ENCODE results near the gene OR1S1. TPM values are rescaled to one million over a fixed set of nuclear protein-coding genes. Genes with fewer than 3 reads are reported as not detected.

OR1S1 gene
- total and polyA plus RNA-seq, 12 donors, result not detected

DNA sequence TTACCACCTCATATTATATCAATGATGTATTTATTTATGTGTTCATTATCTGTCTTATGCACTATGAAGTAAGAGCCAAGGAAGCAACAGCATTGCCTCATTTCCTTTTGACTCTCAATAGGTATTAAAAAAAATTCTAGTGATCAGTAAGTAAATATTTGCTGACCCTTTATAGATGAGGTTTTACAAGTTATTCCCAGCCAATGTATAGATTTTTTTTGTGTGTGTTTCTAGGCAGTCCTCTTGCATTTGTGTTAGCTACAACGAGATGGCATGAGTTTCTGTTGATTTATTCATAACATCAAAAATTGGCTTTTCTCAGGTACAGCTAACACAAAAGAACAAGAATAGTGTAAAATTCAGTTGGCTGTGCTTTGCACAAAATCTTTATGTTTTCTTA, 13.2 kb upstream of the OR1S1 start:
- 36 to 58% (median 45%) methylated on average over 1 of the region's 1 CpG for WGBS, 4 donors
- Histone ChIP-seq H3K27ac (no peak overlapping the region), H3K36me3 (replicated peaks in 1 of 2) (no peaks in the 10 kb centered on the region), H3K27me3 (no peaks in the 10 kb centered on the region), H3K4me3 (no peak overlapping the region), H3K9me3 (replicated peaks in 1 of 3) (no peaks in the 10 kb centered on the region), H3K4me1 (replicated peaks in 1 of 2) (no peaks in the 10 kb centered on the region)
- no peak for DNase-seq
- intact Hi-C loops (cut with DNase I), result no loop called here
- no peak for TF ChIP-seq POLR2A (IDR thresholded peaks at IDR 0.05)
- TF ChIP-seq, protein P1, sequence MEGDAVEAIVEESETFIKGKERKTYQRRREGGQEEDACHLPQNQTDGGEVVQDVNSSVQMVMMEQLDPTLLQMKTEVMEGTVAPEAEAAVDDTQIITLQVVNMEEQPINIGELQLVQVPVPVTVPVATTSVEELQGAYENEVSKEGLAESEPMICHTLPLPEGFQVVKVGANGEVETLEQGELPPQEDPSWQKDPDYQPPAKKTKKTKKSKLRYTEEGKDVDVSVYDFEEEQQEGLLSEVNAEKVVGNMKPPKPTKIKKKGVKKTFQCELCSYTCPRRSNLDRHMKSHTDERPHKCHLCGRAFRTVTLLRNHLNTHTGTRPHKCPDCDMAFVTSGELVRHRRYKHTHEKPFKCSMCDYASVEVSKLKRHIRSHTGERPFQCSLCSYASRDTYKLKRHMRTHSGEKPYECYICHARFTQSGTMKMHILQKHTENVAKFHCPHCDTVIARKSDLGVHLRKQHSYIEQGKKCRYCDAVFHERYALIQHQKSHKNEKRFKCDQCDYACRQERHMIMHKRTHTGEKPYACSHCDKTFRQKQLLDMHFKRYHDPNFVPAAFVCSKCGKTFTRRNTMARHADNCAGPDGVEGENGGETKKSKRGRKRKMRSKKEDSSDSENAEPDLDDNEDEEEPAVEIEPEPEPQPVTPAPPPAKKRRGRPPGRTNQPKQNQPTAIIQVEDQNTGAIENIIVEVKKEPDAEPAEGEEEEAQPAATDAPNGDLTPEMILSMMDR (IDR thresholded peaks at IDR 0.05), result no peak

DNA sequence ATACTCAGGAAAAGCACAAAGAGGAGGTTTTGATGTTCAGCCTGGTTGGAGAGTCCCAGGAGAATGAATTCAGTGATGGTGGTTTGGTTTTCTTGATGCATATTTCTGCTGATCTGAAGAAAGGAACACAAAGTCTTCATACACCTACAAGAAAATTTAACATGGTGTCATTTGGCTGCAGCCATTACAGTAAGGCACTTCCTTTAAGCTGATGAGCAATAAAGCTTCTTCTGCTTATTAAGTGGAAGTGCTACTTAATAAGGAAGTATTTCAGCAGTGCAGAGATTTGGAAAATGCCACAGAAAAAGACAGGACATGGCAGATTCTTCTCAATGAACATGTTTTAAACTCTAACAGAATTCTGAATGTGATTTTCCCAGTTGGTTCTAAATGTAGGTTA, 8.5 kb upstream of the OR1S1 start, which contains the start of gene OR1S2:
OR1S2 (minus strand) TSS at position 101 of the 400 bp plus-strand sequence; CDS start at position 101, 0 bp downstream.
- TF ChIP-seq, protein P1 (IDR thresholded peaks at IDR 0.05), result no peak
- TF ChIP-seq POLR2A (IDR thresholded peaks at IDR 0.05), result no peak
- H3K36me3 ChIP-seq (replicated peaks in 1 of 2), result no peaks in the 10 kb centered on the region
- H3K27ac ChIP-seq, result no peak within 1 kb of the TSS
- intact Hi-C loops (cut with DNase I), result no loop called here
- no peak within 1 kb of the TSS for H3K4me3 ChIP-seq
- no peak for DNase-seq
- H3K27me3 ChIP-seq, result no peaks in the 10 kb centered on the region
- no peaks in the 10 kb centered on the region for H3K4me1 ChIP-seq (replicated peaks in 1 of 2)
- H3K9me3 ChIP-seq (replicated peaks in 1 of 3), result no peaks in the 10 kb centered on the region

DNA sequence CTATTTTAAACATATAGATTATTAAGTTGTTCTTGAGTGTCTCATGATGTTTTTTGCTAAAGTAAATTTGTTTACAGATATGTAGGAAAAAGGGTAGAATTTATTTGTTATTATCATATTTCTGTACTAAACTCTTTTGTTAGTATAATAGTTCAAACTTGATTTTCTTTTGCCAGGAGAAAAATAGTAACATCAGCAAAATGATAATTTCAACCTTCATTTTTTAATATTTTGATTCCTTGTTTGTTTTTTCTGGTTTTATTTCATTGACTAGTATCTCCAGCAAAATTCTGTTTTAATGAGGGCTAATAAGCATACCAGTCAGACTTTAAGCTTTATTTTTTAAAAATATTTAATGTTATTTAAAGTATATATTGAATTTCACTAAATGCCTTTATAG, 4.0 kb downstream of the OR1S1 start:
- H3K27ac ChIP-seq, result no peak overlapping the region
- H3K27me3 ChIP-seq, result no peaks in the 10 kb centered on the region
- no peak for TF ChIP-seq POLR2A (IDR thresholded peaks at IDR 0.05)
- TF ChIP-seq, protein P1 (IDR thresholded peaks at IDR 0.05), result no peak
- no peaks in the 10 kb centered on the region for H3K4me1 ChIP-seq (replicated peaks in 1 of 2)
- no peak for DNase-seq
- no peaks in the 10 kb centered on the region for H3K36me3 ChIP-seq (replicated peaks in 1 of 2)
- no peaks in the 10 kb centered on the region for H3K9me3 ChIP-seq (replicated peaks in 1 of 3)
- intact Hi-C loops (cut with DNase I), result no loop called here
- H3K4me3 ChIP-seq, result no peak overlapping the region

DNA sequence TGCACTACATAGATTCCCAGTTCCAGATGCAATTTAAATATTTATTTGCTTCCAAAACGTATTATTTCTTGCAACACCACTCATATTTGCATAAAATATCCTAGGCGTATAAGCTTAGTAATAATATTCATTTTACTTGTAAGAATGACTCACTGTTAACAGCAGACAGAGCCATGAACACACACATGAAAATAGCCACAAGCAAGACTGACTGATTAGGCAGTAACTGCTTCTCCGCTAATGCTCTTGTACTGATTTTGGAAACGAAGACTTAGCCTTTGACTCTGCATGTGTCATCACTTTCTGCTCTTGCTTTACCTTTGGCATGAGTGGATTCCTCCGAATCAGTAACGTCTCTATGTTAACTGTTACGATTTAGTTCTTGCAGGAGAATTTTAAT, 10.2 kb downstream of the OR1S1 start:
- TF ChIP-seq POLR2A (IDR thresholded peaks at IDR 0.05), result no peak
- intact Hi-C loops (cut with DNase I), result no loop called here
- Histone ChIP-seq H3K36me3 (replicated peaks in 1 of 2) (no peaks in the 10 kb centered on the region), H3K9me3 (replicated peaks in 1 of 3) (no peaks in the 10 kb centered on the region), H3K4me1 (replicated peaks in 1 of 2) (no peaks in the 10 kb centered on the region), H3K27ac (no peak overlapping the region), H3K4me3 (no peak overlapping the region), H3K27me3 (no peaks in the 10 kb centered on the region)
- DNase-seq, result no peak
- WGBS, 4 donors, result 59 to 74% (median 65%) methylated on average over 7 of the region's 7 CpGs

DNA sequence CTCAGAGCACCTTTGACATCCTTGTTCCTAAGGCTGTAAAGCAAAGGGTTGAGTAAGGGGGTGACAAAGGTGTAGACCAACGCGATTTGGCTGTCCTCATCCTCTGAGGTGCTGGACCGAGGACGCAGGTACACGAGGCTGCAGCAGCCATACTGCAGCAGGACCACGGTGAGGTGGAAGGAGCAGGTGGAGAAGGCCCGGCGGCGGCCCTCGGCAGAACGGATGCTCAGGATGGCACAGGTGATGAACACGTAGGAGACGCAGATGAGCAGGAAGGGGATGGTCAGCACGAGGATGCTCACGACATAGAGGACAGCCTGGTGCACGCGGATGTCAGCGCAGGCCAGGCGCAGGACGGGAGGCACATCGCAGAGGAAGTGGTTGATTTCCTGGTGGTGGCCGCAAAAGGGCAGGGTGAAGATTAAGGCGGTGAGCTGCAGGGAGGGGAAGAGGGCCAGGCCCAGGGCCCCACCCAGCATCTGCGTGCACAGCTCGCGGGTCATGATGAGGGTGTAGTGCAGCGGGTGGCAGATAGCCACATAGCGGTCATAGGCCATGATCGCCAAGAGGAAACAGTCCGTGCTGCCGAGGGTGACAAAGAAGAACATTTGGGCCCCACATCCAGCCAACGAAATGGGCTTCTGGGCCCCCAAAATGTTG, 15.6 kb downstream of the OR1S1 start:
- no peak for DNase-seq
- WGBS, 4 donors, result 82 to 89% (median 87%) methylated on average over 32 of the region's 32 CpGs
- TF ChIP-seq POLR2A (IDR thresholded peaks at IDR 0.05), result no peak
- H3K4me1 ChIP-seq (replicated peaks in 1 of 2), result no peaks in the 10 kb centered on the region
- no peaks in the 10 kb centered on the region for H3K36me3 ChIP-seq (replicated peaks in 1 of 2)
- no peaks in the 10 kb centered on the region for H3K27me3 ChIP-seq
- H3K9me3 ChIP-seq (replicated peaks in 1 of 3), result no peaks in the 10 kb centered on the region
- H3K27ac ChIP-seq, result no peak overlapping the region
- H3K4me3 ChIP-seq, result no peak overlapping the region
- intact Hi-C loops (cut with DNase I), result no loop called here

All from adrenal gland (tissue), 12 donors.